GM12878 (cell line): Measurements from ENCODE around the gene TLCD5. TPM values are rescaled to one million over a fixed set of nuclear protein-coding genes. Genes with fewer than 3 reads are reported as not detected.

ENCODE experiments used
- ATAC-seq: fragments of 200-7000 bp; cut with Tn5 transposase; 3 replicates; pipeline ENCODE4 v1.9.1; 2020; ENCODE audit warnings: mild to moderate bottlenecking, moderate library complexity
- BruUV-seq: library from RNA; stranded (reverse); fragments of 400-500 nt; replicated peaks from 2 replicates; lab custom pipeline; 2021; lab: Mats Ljungman, UMichigan
- CTCF ChIA-PET: fragments of 300-600 bp; sonication (Branson Sonifier 250); formaldehyde crosslinking; extraction: SDS; loops from one replicate; lab custom pipeline; 2021; ENCODE audit warnings: inconsistent platforms; lab: Yijun Ruan, JAX
- POLR2A ChIA-PET: fragments of 350-600 bp; formaldehyde crosslinking; extraction: SDS; loops from one replicate; lab custom pipeline; 2021; ENCODE audit warnings: inconsistent platforms; lab: Charles Lee
- RAD21 ChIA-PET: fragments of 300-600 bp; sonication (Branson Sonifier 250); formaldehyde crosslinking; loops from one replicate; lab custom pipeline; 2023; ENCODE audit warnings: antibody characterized with exemption; ENCODE audit not compliant: unreplicated experiment; lab: Charles Lee
- SMC1A ChIA-PET: fragments of 300-600 bp; sonication (Branson Sonifier 250); formaldehyde crosslinking; loops from one replicate; lab custom pipeline; 2023; ENCODE audit not compliant: unreplicated experiment, uncharacterized antibody; lab: Charles Lee
- DNase-seq: peaks from one replicate; pipeline ENCODE4 v3.0.0-alpha.2; 2011; ENCODE audit warnings: low read depth, low spot score
- FAIRE-seq: peaks from 3 replicates; lab custom pipeline; 2011; peaks lifted over from hg19 to GRCh38; lab: Jason Lieb, UNC
- H2AFZ ChIP-seq: 2 replicates; pipeline ENCODE4 v1.6.0; 2011; ENCODE audit warnings: low read depth, low read length, control low read depth; ENCODE audit not compliant: control insufficient read depth
- H3K27ac ChIP-seq: 2 replicates; pipeline ENCODE4 v1.5.1; 2011; ENCODE audit warnings: control low read depth; ENCODE audit not compliant: control insufficient read depth, insufficient read depth
- H3K27me3 ChIP-seq, 2 experiments: replicated peaks in 1 of 2; 2 replicates each; pipeline versions ENCODE4 v1.6.0 to v1.6.1; 2011; ENCODE audit warnings: low read length in 1 of 2; ENCODE audit not compliant: control insufficient read depth in 2 of 2, insufficient read depth in 2 of 2
- H3K36me3 ChIP-seq, 2 experiments: 2 replicates each; pipeline ENCODE4 v1.5.1; 2011; ENCODE audit warnings: low read length in 1 of 2; ENCODE audit not compliant: control insufficient read depth in 2 of 2, insufficient read depth in 2 of 2
- H3K4me1 ChIP-seq: 2 replicates; pipeline ENCODE4 v1.6.1; 2011; ENCODE audit warnings: mild to moderate bottlenecking, low read length, moderate library complexity, mixed read lengths; ENCODE audit not compliant: control insufficient read depth, insufficient read depth
- H3K4me2 ChIP-seq: 2 replicates; pipeline ENCODE4 v1.6.0; 2011; ENCODE audit warnings: control low read depth; ENCODE audit not compliant: control insufficient read depth, insufficient read depth
- H3K4me3 ChIP-seq: fragments of 200-600 bp; sonication (generic); 2 replicates; pipeline ENCODE4 v1.5.1; 2016
- H3K79me2 ChIP-seq: 2 replicates; pipeline ENCODE4 v1.6.0; 2011; ENCODE audit warnings: low read length; ENCODE audit not compliant: control insufficient read depth, insufficient read depth
- H3K9ac ChIP-seq: 2 replicates; pipeline ENCODE4 v1.8.0; 2011; ENCODE audit warnings: low read length, control low read depth, mixed read lengths; ENCODE audit not compliant: control insufficient read depth, insufficient read depth
- H3K9me3 ChIP-seq: replicated peaks from 3 replicates; pipeline ENCODE4 v1.5.1; 2011; ENCODE audit warnings: mild to moderate bottlenecking, low read length; ENCODE audit not compliant: control insufficient read depth, insufficient read depth
- H4K20me1 ChIP-seq: 2 replicates; pipeline ENCODE4 v1.6.0; 2011; ENCODE audit not compliant: control insufficient read depth, insufficient read depth
- FOS ChIP-seq: IDR thresholded peaks from 3 replicates; pipeline ENCODE4 v1.6.1; 2011; ENCODE audit warnings: borderline replicate concordance; ENCODE audit not compliant: insufficient read length; ENCODE audit errors: extremely low read depth
- HCFC1 ChIP-seq: fragments of 150-350 bp; IDR thresholded peaks from 2 replicates; pipeline ENCODE4 v1.6.1; 2014; ENCODE audit warnings: low read length
- HDAC2 ChIP-seq: fragments of 200-600 bp; sonication (generic); IDR thresholded peaks from 2 replicates; pipeline ENCODE4 v1.6.1; 2017
- HDAC6 ChIP-seq: fragments of 200-600 bp; sonication (generic); IDR thresholded peaks from one replicate; pipeline ENCODE4 v1.8.0; 2017; ENCODE audit warnings: antibody characterized with exemption; ENCODE audit not compliant: unreplicated experiment
- MXI1 ChIP-seq: fragments of 150-350 bp; IDR thresholded peaks from 2 replicates; pipeline ENCODE4 v1.6.1; 2011; ENCODE audit warnings: low read depth, mild to moderate bottlenecking, inconsistent platforms, low read length, improper control_type of control experiment
- PKNOX1 ChIP-seq: fragments of 450-650 bp; IDR thresholded peaks from 2 replicates; pipeline ENCODE4 v1.6.1; 2016; ENCODE audit warnings: mild to moderate bottlenecking
- RAD21 ChIP-seq: IDR thresholded peaks from 2 replicates; pipeline ENCODE4 v1.6.1; 2011; ENCODE audit warnings: mild to moderate bottlenecking, low read depth, low read length, moderate library complexity; ENCODE audit not compliant: insufficient read depth
- RB1 ChIP-seq: fragments of 450-650 bp; formaldehyde crosslinking; IDR thresholded peaks from 2 replicates; pipeline ENCODE4 v1.6.1; 2017; ENCODE audit warnings: mild to moderate bottlenecking, borderline replicate concordance
- ZBTB40 ChIP-seq: fragments of 450-650 bp; IDR thresholded peaks from 2 replicates; pipeline ENCODE4 v1.6.1; 2016; ENCODE audit warnings: mild to moderate bottlenecking, moderate library complexity, borderline replicate concordance
- in situ Hi-C: fragments of 300-500 bp; cut with MboI; formaldehyde crosslinking; loops from 9 replicates; pipeline ENCODE4 v1.14.3; 2018; ENCODE audit warnings: mixed read lengths
- intact Hi-C: fragments of 100-400 bp; cut with micrococcal nuclease; formaldehyde crosslinking; loops from one replicate; pipeline ENCODE4 v1.14.2; 2022; ENCODE audit not compliant: unreplicated experiment
- polyA plus RNA-seq, 11 experiments: library from polyadenylated mRNA; depleted of rRNA in 4 of 11; unstranded in 6 of 11; stranded (reverse) in 5 of 11; fragments of >200 nt; fragmentation: Nextera tagmentation in 4 of 11; fragmentation: Illumina TruSeq in 1 of 11; extraction: Ambion mirVana in 4 of 11; extraction: Trizol in 1 of 11; gene quantifications; 1 replicate in 1 of 11; 2 replicates in 10 of 11; pipeline versions ENCODE4 v1.2.1 to v1.2.3, GENCODE V29; 2011 to 2016; ENCODE audit warnings: inconsistent platforms in 2 of 11, missing spikeins in 2 of 11, low read depth in 1 of 11
- total RNA-seq, 4 experiments: library from RNA; depleted of rRNA in 3 of 4; stranded (reverse); fragments of >200 nt in 3 of 4; fragmentation: Illumina TruSeq in 1 of 4; extraction: Trizol in 1 of 4; gene quantifications; 2 replicates each; pipeline versions ENCODE4 v1.2.1 to v1.2.3, GENCODE V29; 2013 to 2021

Gene TLCD5
- total and polyA plus RNA-seq, 10 of the 15 experiments (the other 5 are each of a cell fraction or from before 2014, with no cell fraction given) = 2.4 to 13.3 (median 3.2) TPM

GRCh38 chr11:120350637-120351036 lies 25.5 kb downstream of the TLCD5 start:
- TF ChIP-seq HDAC6 = no peak
- TF ChIP-seq MXI1 = no peak
- no peak for TF ChIP-seq RB1
- TF ChIP-seq RAD21 = no peak
- TF ChIP-seq HCFC1 = no peak
- no peak for TF ChIP-seq HDAC2
- TF ChIP-seq PKNOX1 = no peak
- TF ChIP-seq ZBTB40 = no peak
- TF ChIP-seq FOS = no peak
- intact Hi-C loops (no loop called here), in situ Hi-C loops (no loop called here)
- SMC1A ChIA-PET = interaction anchor here (1.6 to 1.7 kb wide), 2 partner anchors 22 to 49 kb away, joined by 3 to 4 read pairs; no protein-coding TSS in a partner anchor
- no peaks in the 10 kb centered on the region for H3K9me3 ChIP-seq
- BruUV-seq = no TSS peak
- RAD21 ChIA-PET = no interaction called here
- CTCF ChIA-PET = no interaction called here
- H3K4me1 ChIP-seq = peaks cover 4% of the 10 kb centered on the region
- ATAC-seq (no peak), FAIRE-seq (no peak), DNase-seq (no peak)
- H4K20me1 ChIP-seq = no peaks in the 10 kb centered on the region
- H3K27me3 ChIP-seq = no peaks in the 10 kb centered on the region
- no peak overlapping the region for H2AFZ ChIP-seq
- POLR2A ChIA-PET = no interaction called here
- H3K4me2 ChIP-seq = no peak overlapping the region
- no peak overlapping the region for H3K4me3 ChIP-seq
- H3K27ac ChIP-seq = no peak overlapping the region
- H3K79me2 ChIP-seq = peaks cover 25% of the 10 kb centered on the region
- H3K36me3 ChIP-seq = no peaks in the 10 kb centered on the region; a peak in 2 of 4 replicates
- H3K9ac ChIP-seq = no peak overlapping the region
